AG09309 (cell line): ENCODE results near the gene DHX32.

Experiments used
- DNase-seq: peaks from one replicate; pipeline ENCODE4 v3.0.0-alpha.2; 2010; ENCODE audit warnings: low read depth
- H3K4me3 ChIP-seq: 2 replicates; pipeline ENCODE4 v1.5.1; 2011; ENCODE audit warnings: mild to moderate bottlenecking, low read depth, low read length, moderate library complexity; ENCODE audit not compliant: control insufficient read depth
- TF ChIP-seq, protein P1 (sequence below): IDR thresholded peaks from 2 replicates; pipeline ENCODE4 v1.5.1; 2011; ENCODE audit warnings: mild to moderate bottlenecking, low read depth, low read length, inconsistent platforms; ENCODE audit not compliant: insufficient read depth, control insufficient read depth; ENCODE audit errors: missing control alignments

DHX32 gene

DNA sequence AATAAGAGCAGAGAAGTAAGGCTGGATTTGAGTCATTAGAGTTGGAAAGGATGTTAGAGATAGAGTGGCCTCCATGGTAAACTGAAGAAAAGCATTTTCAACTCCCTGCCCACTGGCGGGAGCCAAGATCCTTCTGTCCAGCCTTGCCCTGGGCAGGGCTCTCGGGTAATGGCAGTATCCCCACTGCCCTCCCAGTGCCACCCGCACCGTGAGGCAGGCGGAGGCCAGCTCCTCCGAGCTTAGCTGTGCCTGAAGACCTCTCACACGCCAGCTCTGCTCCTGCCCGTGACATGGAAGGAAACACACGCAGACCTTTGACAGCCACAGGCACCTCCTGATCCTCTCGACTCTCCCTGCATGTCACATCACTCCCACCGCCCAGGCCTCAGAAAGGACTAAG, 35.5 kb downstream of the DHX32 start:
- H3K4me3 ChIP-seq: no peak overlapping the region
- no peak for DNase-seq
- TF ChIP-seq, protein P1, sequence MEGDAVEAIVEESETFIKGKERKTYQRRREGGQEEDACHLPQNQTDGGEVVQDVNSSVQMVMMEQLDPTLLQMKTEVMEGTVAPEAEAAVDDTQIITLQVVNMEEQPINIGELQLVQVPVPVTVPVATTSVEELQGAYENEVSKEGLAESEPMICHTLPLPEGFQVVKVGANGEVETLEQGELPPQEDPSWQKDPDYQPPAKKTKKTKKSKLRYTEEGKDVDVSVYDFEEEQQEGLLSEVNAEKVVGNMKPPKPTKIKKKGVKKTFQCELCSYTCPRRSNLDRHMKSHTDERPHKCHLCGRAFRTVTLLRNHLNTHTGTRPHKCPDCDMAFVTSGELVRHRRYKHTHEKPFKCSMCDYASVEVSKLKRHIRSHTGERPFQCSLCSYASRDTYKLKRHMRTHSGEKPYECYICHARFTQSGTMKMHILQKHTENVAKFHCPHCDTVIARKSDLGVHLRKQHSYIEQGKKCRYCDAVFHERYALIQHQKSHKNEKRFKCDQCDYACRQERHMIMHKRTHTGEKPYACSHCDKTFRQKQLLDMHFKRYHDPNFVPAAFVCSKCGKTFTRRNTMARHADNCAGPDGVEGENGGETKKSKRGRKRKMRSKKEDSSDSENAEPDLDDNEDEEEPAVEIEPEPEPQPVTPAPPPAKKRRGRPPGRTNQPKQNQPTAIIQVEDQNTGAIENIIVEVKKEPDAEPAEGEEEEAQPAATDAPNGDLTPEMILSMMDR: no peak

DNA sequence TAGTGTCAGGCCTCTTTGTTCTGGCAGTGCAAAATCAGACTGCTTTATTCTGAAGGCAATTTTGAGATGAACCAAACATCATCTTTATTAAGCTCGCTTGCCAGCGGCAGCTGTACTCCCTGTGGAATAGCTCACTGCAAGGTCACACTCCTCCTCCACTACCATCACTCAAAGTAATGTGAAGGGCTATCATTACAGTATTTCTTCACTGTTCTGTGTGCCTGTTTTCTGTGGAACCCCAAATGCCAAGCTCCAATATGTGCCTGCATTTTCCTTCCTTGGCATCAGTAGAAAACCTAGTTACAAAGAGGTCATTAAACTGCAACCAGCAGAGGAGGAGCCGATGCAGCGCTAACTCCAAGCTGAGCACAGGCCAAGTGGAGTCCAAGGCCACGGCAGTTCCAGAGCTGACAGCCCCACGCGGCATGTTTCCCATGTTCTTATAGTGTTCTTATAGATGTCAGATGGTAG, 36.3 kb downstream of the DHX32 start:
- TF ChIP-seq, protein P1: no peak

DNA sequence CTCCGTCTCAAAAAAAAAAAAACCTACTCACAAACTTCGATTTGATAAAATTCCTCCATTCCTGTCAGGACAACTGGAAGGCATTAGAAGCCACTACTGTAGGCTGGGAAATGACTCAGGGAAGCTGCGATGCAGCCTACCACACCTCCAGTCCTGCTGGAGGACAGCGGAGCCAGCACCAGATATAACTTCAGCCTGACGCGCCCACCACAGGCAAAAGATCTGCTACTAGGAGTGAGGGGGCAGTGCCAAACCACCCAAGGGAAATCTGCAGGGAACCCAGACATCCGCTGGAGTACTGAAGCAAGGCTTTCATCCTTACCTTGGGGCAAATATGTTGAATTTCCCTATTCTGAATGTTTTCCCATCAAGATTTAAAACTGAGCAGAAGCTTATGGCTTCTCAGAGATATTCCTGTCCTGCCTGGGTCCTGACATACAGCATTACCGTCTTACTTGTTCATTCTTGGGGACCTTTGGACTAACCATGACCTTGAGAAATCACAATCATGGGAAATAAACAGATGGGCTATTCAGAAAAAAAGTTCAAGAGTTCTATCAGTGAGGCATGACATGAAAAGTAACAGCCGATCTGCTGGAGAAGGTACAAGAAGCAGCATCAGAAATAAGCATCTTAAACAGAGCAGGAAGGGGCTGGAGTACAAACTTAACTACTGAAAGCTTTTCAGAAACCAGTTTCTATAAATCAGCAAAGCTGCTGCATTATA, 37.3 kb downstream of the DHX32 start:
- no peak overlapping the region for H3K4me3 ChIP-seq
- DNase-seq: no peak
- TF ChIP-seq, protein P1: no peak

More for the DNA sequence above, 36.3 kb downstream of the DHX32 start:
- DNase-seq: no peak
- H3K4me3 ChIP-seq: no peak overlapping the region

DNA sequence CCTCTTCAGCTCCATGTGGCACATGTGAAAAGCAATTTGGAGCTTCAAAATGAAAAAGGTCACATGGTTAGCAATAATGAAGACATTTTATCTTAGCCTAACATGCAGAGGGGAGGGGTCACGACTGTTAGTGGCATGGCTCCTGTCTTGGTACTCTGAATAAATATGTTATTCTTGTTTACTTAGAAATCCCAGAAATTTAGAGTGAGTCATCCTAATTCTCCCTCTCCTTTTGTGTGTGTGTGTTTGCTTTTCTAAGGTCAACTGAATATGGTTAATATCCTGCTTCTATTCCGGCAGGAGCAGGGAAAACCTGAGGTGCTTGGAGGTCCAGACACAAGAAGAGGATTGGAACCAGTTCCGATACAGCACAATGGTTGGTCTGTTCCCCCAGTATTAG, 40.1 kb downstream of the DHX32 start:
- TF ChIP-seq, protein P1: no peak
- H3K4me3 ChIP-seq: no peak overlapping the region
- no peak for DNase-seq

DNA sequence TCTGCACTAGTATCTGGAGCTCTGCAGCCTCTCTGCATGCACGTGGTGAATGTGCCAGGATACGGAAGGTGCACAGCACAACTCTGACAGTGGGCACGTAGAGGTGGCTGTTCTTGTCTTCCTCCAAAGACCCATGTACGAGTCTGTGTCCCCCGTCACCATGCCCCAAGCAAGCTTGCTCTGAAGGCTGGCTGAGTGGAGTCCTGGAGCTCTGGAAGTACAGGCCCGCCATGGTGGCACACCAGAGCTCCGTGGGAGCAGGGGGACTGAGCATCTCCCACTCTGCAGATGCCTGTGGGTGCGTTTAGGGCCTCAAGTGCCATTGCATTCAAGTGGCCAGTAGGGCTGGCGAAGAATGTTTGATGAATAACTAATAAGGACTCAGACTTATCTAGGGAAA, 40.7 kb downstream of the DHX32 start:
- DNase-seq: no peak
- TF ChIP-seq, protein P1: no peak

DNA sequence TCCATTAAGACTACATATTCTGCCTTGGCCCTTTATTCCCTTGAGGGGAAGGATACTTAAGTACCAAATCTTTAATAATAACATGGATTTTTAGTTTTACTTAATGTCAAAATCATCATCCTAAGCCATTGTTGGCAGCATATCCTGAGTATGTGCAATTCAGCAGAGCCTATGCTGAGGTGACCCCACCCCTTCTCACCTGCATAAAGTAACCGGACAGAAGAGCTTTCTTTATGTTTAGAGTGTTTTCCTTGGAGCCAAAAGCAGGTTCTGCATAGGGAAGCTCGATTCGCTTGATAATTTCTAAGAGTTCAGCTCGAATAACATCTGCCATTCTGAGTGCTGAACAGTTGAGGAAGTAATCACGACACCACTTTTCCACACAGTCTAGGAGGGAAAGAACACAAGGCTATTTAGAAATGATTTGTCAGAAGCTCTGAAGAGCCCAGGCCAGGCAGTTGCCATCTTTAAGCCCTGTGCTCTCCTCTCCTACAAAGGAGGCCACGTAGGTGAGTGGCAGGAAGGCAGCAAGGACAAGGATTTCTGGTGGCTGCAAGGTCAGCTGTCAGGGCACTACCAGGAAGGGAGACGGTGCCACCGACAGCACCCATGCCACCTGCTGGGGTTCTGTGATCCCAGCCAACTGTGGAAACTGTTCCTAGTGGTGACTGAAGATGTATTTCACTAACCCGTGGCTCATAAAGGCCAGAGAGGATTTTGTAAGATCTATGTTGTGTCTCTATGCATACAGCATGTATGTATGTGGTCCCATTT, 42.1 kb downstream of the DHX32 start:
- DNase-seq: no peak
- no peak overlapping the region for H3K4me3 ChIP-seq
- TF ChIP-seq, protein P1: no peak

More for the DNA sequence above, 40.7 kb downstream of the DHX32 start:
- H3K4me3 ChIP-seq: no peak overlapping the region
